HG03521 (cell line): ENCODE measurements around the gene TNPO2.

Experiments used
- ATAC-seq: cut with Tn5 transposase; IDR thresholded peaks from one replicate; pipeline ENCODE4 v1.9.1; 2021; ENCODE audit warnings: mild to moderate bottlenecking, moderate library complexity; ENCODE audit not compliant: unreplicated experiment

The TNPO2 gene

DNA sequence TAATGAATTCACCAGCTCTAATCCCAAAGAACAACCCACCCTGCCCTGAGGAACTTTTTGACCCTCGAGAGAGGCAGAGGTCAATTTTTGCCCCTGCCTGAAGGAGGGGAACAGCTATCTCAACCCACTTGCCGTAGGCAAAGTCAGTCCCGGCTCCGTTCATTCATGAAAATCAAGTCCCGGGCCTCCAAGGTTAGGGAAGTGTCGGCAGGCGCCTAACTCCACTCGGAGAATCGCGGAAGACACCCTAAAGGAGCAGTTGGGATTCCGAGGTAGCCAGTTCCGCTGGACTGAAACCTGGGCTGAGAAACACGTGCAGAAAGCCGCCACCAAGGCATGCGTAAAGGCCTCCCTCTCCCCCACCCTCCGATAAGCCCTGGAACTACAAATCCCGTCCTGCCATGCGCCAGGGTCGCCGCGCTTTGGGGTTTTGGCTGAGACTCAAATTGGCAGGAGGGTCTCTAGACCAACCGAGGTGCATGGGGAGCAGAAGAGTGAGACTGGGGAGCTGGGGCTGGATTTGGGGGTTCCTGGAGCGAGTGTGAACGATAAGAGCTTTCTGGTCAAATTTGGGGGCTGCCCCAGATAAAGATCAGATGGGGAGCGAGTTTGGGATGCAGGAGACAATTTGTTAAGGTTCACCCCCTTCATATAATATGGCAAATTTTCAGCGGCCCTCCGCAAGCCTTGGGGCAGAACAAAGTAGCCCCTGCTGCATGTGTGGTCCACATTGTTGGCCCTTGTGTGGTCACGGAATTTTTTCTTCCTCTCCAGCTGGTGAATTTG lies at the start of gene TNPO2:
TNPO2 (minus strand) TSS at position 292 of the 786 bp plus-strand sequence. CDS start 2,955 bp downstream, outside the sequence.
- ATAC-seq, result no peak

DNA sequence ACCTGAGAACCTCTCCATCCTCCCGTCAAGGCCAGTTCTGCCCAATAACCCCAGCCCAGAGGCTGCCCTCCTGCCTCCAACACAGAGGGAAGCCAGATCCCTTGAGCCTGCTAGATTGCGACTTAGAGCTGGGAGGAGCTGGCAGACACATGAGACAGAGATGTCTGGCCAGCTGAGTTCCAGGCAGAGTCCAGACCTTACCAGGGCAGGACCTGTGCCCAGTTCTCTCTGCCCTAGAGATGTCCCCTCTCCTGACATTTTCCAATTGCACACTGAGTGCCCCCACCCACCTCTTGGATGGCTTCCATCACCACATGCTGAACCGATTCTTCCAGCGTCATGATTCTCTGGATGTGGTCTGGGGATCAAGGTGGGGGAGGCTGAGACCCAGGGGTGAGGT lies 48.6 kb upstream of the TNPO2 start:
- ATAC-seq, result no peak

DNA sequence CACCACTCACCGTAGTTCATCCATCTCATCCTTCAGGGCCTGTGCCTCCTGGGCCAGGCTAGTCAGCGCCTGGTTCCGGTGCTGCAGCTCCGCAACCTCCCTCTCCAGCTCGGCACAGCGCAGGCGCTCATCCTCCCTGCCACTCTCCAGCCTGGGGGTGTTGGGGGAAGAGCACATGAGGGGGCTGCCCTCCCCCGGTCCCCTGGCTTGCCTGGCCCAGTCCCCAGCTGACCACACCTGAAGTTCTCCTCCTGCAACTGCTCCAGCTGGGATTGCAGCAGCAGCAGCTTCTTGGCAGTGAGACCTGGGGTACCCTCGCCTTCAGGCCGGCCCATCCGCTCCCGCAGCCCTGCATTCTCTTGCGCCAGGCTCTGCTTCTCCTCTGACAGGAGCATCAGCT lies 47.2 kb upstream of the TNPO2 start:
- no peak for ATAC-seq

DNA sequence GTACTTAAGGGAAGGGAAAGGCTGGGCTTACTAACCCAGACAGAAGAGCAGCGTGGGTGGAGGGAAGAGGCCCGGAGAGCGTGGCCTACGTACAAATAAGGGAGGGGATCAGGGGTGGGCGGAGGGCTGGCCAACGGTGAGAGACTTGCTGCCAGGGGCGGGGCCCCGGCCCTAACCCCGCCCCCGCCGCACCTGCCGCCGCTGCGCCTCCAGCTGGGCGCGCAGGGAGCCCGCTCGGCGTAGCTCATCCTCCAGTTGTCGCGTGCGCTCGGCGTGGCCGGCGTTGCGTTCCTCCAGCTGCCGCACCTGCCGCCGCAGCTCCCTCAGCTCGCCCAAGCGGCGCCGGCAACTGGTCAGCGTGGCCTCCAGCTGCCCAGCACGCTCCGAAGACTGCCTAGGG lies 46.0 kb upstream of the TNPO2 start:
- no peak for ATAC-seq

DNA sequence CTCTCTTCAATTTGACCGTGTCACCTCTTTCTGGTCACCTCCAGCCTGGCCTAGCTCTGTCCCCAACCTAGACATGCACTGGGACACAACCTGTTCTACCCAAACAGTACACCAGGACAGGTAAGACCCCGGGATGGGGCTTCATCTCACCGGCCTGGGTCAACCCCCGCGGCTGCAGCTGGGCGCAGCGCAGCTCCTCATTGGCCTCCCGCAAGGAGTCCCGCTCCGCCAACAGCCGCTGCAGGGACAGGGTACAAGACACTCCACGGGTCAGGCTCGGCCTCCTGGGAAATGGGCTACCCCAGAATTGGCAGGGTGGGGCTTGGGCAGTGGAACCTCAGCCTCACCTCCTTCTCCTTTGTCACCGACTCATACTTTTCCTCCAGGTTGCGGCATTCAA lies 43.9 kb upstream of the TNPO2 start:
- no peak for ATAC-seq

DNA sequence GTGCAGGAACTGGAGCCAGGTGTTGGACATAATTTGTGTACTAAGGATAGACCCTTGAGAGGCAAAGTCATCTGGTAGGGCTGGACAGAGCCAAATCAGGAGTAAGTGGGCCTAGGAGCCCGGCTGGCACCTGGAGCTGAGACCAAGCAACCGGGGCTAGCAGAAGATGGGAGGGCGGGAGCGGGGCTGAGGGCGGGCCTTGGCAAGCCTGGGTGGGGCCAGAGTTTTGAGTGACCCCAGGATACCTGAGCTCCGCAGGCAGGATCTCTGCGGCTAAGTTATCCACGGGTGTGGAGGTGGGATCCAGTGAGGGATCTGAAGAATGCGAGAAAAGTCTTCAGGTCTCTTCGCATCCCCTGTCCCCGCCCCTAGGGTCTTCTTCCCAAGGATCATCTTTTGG lies 43.4 kb upstream of the TNPO2 start:
- no peak for ATAC-seq

DNA sequence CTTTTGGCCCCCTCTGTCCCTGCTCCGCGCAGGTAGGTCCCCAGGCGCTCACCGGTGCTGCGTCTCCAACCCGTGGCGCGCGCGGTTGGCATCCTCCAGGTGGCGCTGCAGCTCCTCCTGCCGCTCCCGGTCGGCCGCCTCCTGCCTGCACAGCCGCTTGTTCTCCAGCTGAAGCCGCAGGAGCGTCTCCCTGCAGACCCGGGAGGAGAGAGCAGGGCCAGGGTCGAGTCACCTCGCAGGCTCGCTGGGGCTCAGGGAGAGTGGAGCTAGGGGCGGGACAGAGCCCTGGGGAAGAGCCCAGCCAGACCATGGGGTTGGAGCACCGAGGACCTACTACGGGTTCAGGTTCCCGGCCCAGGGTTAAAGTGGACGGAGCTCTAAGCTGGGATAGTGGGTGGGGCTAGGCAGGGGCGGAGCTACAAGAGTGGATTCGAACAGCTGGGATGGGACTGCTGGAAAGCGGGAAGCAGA lies 42.4 kb upstream of the TNPO2 start:
- no peak for ATAC-seq

DNA sequence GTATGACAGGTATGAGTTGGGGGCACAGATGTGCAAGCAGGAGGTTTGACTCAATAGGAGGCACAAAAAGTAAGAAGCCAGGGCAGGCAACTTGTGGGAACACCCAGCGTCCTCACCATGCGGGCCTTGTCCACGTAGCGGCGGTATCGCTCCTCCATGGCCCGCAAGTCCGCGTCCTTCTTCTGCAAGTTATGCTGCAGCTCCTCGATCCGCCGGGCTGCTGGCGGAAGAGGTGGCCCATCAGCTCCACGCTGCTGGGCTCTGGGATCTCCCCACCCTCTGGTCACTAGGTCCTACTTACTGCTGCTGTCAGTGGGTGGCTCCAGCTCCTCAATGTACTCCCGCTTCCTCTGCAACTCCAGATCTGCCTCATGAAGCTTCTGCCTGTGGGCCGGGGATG lies 41.0 kb upstream of the TNPO2 start:
- no peak for ATAC-seq

DNA sequence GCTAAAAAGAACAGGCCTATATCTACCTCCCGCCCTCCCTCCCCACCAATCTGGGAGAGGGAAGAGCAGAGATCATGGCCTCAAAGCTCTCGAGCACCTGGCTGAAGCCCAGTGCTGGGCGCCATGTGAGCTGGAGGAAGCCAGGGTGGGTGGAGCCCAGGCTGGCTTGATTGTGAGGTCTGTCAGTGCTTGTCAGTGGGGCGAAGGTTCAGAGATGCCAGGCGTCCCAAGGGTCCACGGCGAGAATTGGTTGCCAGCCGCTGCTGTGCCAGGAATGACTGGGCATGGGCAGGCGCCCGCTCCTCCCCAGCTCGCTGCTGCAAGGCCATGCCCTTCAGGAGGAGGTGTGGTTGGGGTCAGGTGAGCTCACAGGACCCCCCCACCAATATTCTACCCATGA lies 39.4 kb upstream of the TNPO2 start:
- ATAC-seq, result no peak

DNA sequence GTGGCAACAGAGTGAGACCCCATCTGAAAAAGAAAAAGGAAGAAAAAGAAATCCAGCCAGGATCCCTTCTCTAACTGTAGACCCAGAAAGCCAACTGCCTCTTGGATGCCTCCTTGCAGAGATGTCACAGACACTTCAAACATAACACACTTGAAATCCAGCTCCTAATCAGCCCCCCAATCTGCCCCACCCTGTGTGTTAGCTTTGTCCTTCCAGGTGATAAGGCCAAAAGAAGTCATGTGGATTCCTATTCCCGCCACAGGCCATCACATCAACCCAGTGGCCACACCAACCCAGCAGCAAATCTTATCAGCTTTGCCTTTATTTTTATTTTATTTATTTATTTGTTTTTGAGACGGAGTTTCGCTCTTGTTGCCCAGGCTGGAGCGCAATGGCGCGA lies 36.0 kb upstream of the TNPO2 start:
- ATAC-seq, result no peak

DNA sequence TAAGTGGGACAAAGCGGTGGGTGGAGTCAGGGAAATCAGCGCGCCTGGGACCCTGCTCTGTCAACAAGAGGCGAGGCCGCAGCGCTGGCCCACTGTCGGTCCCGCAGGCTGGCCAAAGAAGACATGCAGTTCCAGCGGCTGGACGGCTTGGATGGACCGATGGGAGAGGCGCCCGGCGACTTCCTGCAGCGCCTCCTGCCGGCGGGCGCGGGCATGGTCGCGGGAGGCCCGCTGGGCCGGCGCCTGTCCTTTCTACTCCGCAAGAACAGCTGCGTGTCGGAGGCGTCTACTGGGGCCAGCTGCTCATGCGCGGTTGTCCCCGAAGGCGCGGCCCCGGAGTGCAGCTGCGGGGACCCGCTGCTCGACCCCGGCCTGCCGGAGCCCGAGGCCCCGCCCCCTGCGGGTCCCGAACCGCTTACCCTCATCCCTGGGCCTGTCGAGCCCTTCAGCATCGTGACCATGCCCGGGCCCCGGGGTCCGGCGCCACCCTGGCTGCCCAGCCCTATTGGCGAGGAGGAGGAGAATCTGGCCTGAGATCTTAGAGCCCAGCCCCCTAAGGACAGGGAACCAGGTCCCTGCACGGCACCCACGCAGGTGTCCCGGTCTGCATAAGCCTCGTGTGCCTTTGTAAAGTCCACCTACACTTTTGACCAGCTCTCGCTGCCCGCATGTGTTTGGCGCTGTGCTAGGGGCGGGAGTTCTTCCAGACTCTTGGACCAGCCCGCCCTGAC lies 34.0 kb upstream of the TNPO2 start:
- no peak for ATAC-seq

DNA sequence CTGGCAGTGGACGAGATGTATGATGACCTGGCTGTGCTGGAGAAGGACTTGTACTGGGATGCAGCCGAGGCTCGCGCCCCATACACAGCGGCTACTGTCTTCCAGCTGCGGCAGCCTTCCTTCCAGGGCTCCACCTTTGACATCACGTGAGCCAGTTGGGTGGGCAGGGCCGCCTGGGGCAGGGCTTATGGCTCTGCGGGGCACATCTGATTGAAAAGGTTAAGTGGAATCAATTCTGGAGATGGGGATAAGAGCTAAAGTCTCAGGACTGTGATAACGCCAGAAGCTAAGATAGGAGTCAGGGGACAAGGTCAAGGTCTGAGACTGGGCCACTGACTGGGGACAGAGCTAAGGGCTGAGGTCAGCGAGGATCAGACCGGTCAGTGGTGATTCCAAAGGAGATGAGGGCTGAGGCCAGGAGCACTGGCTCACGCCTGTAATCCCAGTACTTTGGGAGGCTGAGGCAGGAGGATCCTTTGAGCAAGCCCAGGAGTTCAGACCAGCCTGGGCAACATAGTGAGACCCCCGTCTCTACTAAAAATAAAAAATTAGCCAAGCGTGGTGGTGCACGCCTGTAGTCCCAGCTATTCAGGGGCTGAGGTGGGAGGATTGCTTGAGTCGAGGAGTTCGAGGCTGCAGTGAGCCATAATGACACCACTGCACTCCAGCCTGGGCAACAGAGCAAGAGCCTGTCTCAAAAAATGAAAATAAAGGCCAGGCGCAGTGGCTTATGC lies 32.6 kb upstream of the TNPO2 start:
- ATAC-seq, result no peak

DNA sequence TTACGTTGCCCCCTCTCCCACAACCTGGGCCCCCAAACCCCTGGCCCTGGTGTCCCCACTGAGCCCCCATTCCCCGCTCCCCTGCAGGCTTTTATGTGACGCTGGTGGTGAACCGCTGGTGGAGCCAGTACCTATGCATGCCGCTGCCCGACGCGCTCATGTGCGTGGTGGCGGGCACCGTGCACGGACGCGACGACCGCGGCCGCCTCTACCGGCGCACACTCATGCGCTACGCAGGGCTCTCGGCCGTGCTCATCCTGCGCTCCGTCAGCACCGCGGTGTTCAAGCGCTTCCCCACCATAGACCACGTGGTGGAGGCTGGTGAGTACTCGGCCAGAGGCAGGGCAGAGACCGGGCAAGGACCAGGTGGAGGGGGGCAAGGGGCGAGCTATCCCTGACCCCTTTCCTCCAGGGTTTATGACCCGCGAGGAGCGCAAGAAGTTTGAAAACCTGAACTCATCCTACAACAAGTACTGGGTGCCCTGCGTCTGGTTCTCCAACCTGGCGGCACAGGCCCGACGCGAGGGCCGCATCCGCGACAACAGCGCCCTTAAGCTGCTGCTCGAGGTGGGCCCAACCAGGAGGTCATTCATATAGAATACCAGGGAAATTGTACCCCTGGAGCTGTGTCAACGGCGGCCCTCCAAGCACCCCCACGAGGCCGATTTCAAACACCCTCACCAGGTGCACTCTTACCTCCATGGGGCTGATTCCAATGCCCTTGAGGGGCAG lies 30.9 kb upstream of the TNPO2 start:
- ATAC-seq, result no peak

DNA sequence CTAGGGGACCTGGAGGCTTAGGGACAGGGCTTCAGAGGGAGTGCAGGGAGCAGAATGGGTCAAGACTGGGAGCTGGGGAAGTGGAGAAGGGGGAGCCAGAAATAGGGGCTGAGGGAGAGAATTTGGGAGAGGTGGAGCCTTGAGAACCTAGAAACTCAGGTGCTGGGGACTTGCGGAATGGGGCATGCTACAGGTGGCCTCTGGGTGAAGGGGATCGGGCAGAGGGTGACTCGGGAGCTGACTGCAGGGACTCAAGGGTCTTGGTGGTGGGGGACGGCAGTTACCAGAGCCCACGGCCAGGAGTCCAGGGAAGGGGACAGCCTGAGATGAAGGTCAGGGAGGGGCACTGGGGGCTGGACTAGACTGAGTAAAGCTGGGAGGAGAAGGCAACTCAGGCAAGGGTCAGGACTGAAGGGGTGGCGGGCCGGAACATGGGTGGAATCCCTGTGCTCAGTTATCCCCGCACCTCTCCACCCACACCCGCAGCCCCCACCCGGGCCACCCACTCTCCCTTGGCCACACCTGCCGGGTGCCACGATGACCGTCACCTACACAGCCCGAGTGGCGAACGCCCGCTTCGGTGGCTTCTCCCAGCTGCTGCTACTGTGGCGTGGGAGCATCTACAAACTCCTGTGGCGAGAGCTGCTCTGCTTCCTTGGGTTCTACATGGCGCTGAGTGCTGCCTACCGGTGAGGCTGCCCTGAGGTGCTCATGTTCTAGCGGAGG lies 28.5 kb upstream of the TNPO2 start:
- no peak for ATAC-seq

DNA sequence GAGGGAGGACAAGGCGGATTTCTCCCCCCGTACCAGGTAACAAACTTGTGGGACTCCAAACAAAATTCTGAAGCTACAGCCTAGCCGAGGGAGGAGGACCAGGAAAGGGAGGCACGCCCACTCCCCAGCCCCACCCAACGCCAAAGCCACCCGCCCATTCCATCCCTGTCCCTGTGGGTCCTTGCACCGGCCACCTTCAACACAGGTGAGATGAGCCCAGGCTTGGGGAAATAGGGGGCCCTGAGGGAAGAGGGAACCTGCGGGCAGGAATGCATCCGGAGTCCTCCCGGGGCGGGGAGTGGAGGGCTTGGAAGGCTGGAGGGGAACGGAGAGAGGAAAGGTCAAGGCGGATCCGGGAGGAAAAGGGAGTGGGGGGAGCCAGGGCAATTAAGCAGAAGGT lies 27.9 kb upstream of the TNPO2 start, which contains the start of gene BEST2:
BEST2 (plus strand) TSS at position 157 of the 400 bp plus-strand sequence. CDS start 802 bp downstream, outside the sequence.
- no peak for ATAC-seq

DNA sequence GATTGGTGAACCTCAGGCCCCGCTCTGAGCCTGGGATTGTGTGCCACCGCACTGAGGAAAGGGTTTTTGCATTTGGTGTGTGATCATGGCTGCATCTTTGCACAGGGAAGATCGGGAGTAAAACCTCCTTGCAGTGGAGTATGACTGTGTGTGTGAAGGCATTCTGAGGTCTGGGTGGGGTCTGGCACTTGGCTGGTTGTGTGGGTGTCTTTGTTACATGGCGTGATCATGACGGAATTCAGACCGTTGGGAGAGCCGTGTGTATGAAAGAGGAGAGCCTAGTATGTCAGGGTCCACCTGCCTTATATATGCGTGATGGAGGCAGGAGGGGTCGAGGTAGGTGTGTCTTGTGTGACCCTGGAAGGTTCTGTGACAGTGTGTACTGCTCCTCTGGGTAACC lies 27.1 kb upstream of the TNPO2 start:
- no peak for ATAC-seq

DNA sequence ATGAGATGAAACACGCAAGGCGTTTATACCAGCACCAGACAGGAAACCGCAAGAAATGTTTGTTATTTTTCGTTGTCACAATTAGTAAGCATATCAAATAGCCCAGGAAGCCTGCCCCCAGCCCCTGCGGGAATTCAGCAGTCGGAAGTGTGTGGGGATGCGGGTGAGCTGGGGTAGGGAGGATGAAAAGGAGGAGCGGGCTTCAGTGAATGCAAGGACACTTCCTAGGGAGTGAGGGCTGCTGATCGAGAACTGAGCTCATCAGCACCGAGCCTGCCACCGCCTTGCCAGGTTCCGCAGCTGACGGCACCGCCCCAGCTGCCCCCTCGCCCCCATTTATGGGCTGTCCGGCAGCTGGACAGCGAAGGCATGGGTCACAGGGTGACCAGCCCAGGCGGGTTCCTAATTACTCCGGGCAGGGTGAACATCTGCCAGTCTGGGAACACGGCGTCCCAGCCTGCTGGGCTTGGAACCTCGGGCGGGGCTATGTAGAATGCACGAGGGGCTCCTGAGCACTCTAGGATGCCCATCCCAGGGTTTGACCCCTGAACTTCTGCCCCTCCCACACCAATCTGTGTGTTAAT lies 26.3 kb upstream of the TNPO2 start:
- ATAC-seq, result no peak

DNA sequence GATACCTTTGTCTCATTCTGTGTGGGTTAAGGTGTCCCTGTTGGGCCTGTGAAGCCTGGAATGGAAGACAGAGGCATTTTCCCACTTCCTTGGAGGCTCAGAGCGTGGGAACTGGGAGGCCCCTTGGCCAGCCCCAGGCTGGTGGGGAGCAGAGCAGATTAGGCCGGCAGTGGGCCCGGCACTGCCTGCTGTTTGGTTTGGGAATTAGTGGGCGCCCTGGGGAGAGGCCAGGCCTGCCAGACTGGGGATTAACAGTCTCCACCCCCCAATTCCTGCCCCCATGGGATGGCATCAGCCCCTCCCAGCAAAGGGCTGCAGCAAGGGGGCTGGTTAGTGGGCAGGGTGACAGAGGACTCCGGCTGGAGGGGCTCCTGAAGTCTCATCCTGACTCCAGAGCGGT lies 24.8 kb upstream of the TNPO2 start:
- no peak for ATAC-seq

DNA sequence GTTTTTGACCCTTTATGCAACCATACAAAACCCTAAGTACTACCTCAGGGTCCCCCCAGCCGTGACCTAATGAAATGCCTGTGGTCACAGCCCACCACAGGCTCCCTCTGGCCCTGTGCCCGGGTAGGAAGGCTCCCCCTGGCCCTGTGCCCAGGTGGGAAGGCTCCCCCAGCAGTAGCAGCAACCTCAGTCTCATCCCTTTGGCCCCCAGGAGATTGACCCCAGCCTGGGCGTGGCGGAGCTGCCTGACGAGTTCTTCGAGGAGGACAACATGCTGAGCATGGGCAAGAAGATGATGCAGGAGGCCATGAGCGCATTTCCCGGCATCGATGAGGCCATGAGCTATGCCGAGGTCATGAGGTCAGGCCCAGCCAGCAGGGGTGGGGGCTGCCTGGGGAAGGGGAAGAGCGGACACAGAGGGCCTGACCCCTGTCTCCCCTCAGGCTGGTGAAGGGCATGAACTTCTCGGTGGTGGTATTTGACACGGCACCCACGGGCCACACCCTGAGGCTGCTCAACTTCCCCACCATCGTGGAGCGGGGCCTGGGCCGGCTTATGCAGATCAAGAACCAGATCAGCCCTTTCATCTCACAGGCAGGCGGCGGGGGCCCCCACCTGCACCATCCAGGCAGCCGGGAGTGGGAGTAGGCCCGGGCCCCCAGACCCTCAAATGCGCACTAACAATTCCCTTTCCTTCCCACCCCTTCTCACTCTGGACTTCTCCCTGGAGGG lies 21.6 kb upstream of the TNPO2 start:
- ATAC-seq, result no peak
